WERI-Rb-1 (cell line): ENCODE data around the gene SPAG9.

ENCODE experiments used
- DNase-seq: peaks from one replicate; pipeline ENCODE4 v3.0.0-alpha.2; 2020
- H3K27ac ChIP-seq: fragments of 250-450 bp; sonication (Bioruptor Pico); 2 replicates; pipeline ENCODE4 v1.5.1; 2020; ENCODE audit warnings: mild to moderate bottlenecking, moderate library complexity
- H3K27me3 ChIP-seq: fragments of 250-450 bp; sonication (Bioruptor Pico); 2 replicates; pipeline ENCODE4 v1.5.1; 2021; ENCODE audit warnings: mild to moderate bottlenecking, low read depth, moderate library complexity; ENCODE audit not compliant: insufficient read depth, severe bottlenecking
- H3K36me3 ChIP-seq: fragments of 250-450 bp; sonication (Bioruptor Pico); 2 replicates; pipeline ENCODE4 v1.5.1; 2020; ENCODE audit warnings: mild to moderate bottlenecking, moderate library complexity
- H3K4me3 ChIP-seq: 2 replicates; pipeline ENCODE4 v1.5.1; 2011; ENCODE audit warnings: low read depth, mild to moderate bottlenecking, control low read depth, low read length
- H3K9me3 ChIP-seq: fragments of 250-450 bp; sonication (Bioruptor Pico); 2 replicates; pipeline ENCODE4 v1.5.1; 2021; ENCODE audit warnings: mild to moderate bottlenecking, moderate library complexity; ENCODE audit not compliant: severe bottlenecking
- CTCF ChIP-seq: IDR thresholded peaks from 2 replicates; pipeline ENCODE4 v1.5.1; 2011; ENCODE audit warnings: low read depth, mild to moderate bottlenecking, control low read depth, inconsistent platforms, low read length

SPAG9 gene

GRCh38 chr17:51165680-51166197 lies 45.1 kb upstream of the SPAG9 start:
- H3K27me3 ChIP-seq: no peaks in the 10 kb centered on the region
- TF ChIP-seq CTCF: no peak
- no peaks in the 10 kb centered on the region for H3K9me3 ChIP-seq
- DNase-seq: peak; percentile 93
- peaks cover 76% of the 10 kb centered on the region for H3K36me3 ChIP-seq
- H3K4me3 ChIP-seq: peak overlapping the region; percentile 93
- peak overlapping the region; percentile 94 for H3K27ac ChIP-seq

- peak overlapping the region; percentile 94 for H3K27ac ChIP-seq
- no peak for TF ChIP-seq CTCF
- H3K36me3 ChIP-seq: peaks cover 76% of the 10 kb centered on the region
- no peaks in the 10 kb centered on the region for H3K27me3 ChIP-seq
- no peaks in the 10 kb centered on the region for H3K9me3 ChIP-seq
- peak overlapping the region; percentile 93 for H3K4me3 ChIP-seq
- DNase-seq: peak; percentile 69
Measured at GRCh38 chr17:51164911-51165679, 44.4 kb upstream of the SPAG9 start.

GRCh38 chr17:51161541-51161940 lies 40.9 kb upstream of the SPAG9 start:
- H3K36me3 ChIP-seq: peaks cover 80% of the 10 kb centered on the region
- no peaks in the 10 kb centered on the region for H3K27me3 ChIP-seq
- no peak overlapping the region for H3K4me3 ChIP-seq
- no peaks in the 10 kb centered on the region for H3K9me3 ChIP-seq
- DNase-seq: no peak
- no peak overlapping the region for H3K27ac ChIP-seq
- TF ChIP-seq CTCF: no peak

GRCh38 chr17:51159604-51160003 lies 38.9 kb upstream of the SPAG9 start:
- Histone ChIP-seq H3K36me3 (peaks cover 88% of the 10 kb centered on the region), H3K4me3 (no peak overlapping the region), H3K9me3 (no peaks in the 10 kb centered on the region), H3K27me3 (no peaks in the 10 kb centered on the region), H3K27ac (no peak overlapping the region)
- DNase-seq: no peak
- no peak for TF ChIP-seq CTCF

- no peaks in the 10 kb centered on the region for H3K9me3 ChIP-seq
- no peaks in the 10 kb centered on the region for H3K27me3 ChIP-seq
- peak; percentile 87 for DNase-seq
- TF ChIP-seq CTCF: no peak
- H3K27ac ChIP-seq: peak overlapping the region; percentile 89
- H3K36me3 ChIP-seq: peaks cover 57% of the 10 kb centered on the region
- H3K4me3 ChIP-seq: peak overlapping the region; percentile 19
Measured at GRCh38 chr17:51155416-51155815, 34.7 kb upstream of the SPAG9 start.
